Jurkat, Clone E6-1 (cell line): ENCODE measurements around the gene ZGRF1.
A peak's percentile ranks its signal among the peaks of the same experiment; 100 is the strongest.
"Not testable (repeated sequence)": the region's sequence is repeated elsewhere in the genome, so short reads cannot be mapped to it uniquely, and the experiment has no call there.

Experiments used
- DNase-seq: peaks from one replicate; pipeline ENCODE4 v3.0.0-alpha.2; 2011; ENCODE audit warnings: low read depth, low spot score
- H3K4me3 ChIP-seq: 2 replicates; pipeline ENCODE4 v1.5.1; 2011; ENCODE audit warnings: mild to moderate bottlenecking, low read length, control low read depth, moderate library complexity

The ZGRF1 gene

GRCh38 chr4:112522431-112522830, 114.3 kb downstream of the ZGRF1 start:
- not testable (repeated sequence) for H3K4me3 ChIP-seq, DNase-seq

GRCh38 chr4:112521123-112522023, 115.3 kb downstream of the ZGRF1 start:
- no peak overlapping the region for H3K4me3 ChIP-seq
- DNase-seq = no peak

GRCh38 chr4:112520598-112521122, 116.0 kb downstream of the ZGRF1 start:
- DNase-seq = no peak
- H3K4me3 ChIP-seq = no peak overlapping the region

- DNase-seq = no peak
- no peak overlapping the region for H3K4me3 ChIP-seq
Observed at GRCh38 chr4:112519689-112520597, 116.8 kb downstream of the ZGRF1 start.

GRCh38 chr4:112518675-112519074, 118.0 kb downstream of the ZGRF1 start:
- H3K4me3 ChIP-seq = no peak overlapping the region
- no peak for DNase-seq

GRCh38 chr4:112517911-112518310, 118.8 kb downstream of the ZGRF1 start:
- DNase-seq = no peak
- no peak overlapping the region for H3K4me3 ChIP-seq

- DNase-seq = no peak
Observed at GRCh38 chr4:112517067-112517634, 119.6 kb downstream of the ZGRF1 start.

GRCh38 chr4:112516471-112517066, 120.1 kb downstream of the ZGRF1 start:
- H3K4me3 ChIP-seq = no peak overlapping the region
- DNase-seq = no peak

More at GRCh38 chr4:112517067-112517634, 119.6 kb downstream of the ZGRF1 start:
- H3K4me3 ChIP-seq = no peak overlapping the region

GRCh38 chr4:112516066-112516470, 120.6 kb downstream of the ZGRF1 start, which contains the start of gene NEUROG2:
Gene NEUROG2 (minus strand): TSS chr4:112516180. CDS start chr4:112515475, 705 bp downstream.
- peak within 1 kb of the TSS; percentile 58 for H3K4me3 ChIP-seq
- DNase-seq = no peak

GRCh38 chr4:112515198-112516065, 121.3 kb downstream of the ZGRF1 start:
- peak overlapping the region; percentile 58 for H3K4me3 ChIP-seq
- DNase-seq = peak; percentile 11

- DNase-seq = no peak
- peak overlapping the region; percentile 58 for H3K4me3 ChIP-seq
Observed at GRCh38 chr4:112514647-112515197, 122.0 kb downstream of the ZGRF1 start.

- H3K4me3 ChIP-seq = peak overlapping the region; percentile 58
- no peak for DNase-seq
Observed at GRCh38 chr4:112513971-112514646, 122.6 kb downstream of the ZGRF1 start.

- DNase-seq = no peak
- no peak overlapping the region for H3K4me3 ChIP-seq
Observed at GRCh38 chr4:112511803-112512118, 124.9 kb downstream of the ZGRF1 start.

GRCh38 chr4:112511093-112511802, 125.5 kb downstream of the ZGRF1 start:
- no peak for DNase-seq
- H3K4me3 ChIP-seq = no peak overlapping the region

- no peak overlapping the region for H3K4me3 ChIP-seq
- no peak for DNase-seq
Observed at GRCh38 chr4:112510291-112511092, 126.2 kb downstream of the ZGRF1 start.
